ENCODE data around the gene ZNF385C.

- no peak for TF ChIP-seq CTCF (IDR thresholded peaks at IDR 0.05)
- TF ChIP-seq EP300 (IDR thresholded peaks at IDR 0.05; ENCODE audit: low read depth) = no peak
- no peak for TF ChIP-seq POLR2AphosphoS5 (IDR thresholded peaks at IDR 0.05)
- no peak for TF ChIP-seq POLR2A (IDR thresholded peaks at IDR 0.05)
Observed at GRCh38 chr17:42117397-42118125, 19.3 kb upstream of the ZNF385C start.
